ENCODE results near the gene MMP8. TPM values are rescaled to one million over a fixed set of nuclear protein-coding genes. Genes with fewer than 3 reads are reported as not detected.

Gene MMP8, protein sequence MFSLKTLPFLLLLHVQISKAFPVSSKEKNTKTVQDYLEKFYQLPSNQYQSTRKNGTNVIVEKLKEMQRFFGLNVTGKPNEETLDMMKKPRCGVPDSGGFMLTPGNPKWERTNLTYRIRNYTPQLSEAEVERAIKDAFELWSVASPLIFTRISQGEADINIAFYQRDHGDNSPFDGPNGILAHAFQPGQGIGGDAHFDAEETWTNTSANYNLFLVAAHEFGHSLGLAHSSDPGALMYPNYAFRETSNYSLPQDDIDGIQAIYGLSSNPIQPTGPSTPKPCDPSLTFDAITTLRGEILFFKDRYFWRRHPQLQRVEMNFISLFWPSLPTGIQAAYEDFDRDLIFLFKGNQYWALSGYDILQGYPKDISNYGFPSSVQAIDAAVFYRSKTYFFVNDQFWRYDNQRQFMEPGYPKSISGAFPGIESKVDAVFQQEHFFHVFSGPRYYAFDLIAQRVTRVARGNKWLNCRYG
- 1.6 TPM for total RNA-seq

DNA sequence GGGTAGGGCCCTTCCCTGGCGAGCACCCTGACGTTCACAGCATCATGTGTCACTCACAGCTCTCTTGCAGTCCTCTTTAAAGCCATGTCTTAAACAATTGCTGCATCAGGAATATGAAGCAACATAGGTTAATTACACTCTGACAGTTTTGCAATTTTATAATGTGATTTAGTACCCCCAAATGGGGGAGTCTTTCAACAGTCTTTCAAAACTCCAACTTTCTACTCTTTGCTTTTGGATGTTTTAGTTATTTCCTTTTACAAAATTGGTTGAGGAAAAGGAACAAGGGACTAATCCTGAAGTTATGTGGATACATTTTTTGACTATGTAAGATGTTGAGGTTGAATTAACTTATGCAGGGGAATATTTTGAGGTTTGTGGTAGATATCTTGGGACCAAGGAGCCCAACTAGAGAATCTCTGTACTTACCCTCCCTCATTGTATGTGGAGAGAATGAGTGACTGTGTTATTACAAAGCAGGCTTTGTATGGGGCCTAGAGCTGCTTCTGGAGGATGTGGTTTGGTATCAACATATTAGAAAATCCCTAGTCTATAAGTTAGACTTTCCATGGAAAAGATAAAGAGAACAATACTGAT, at the start of gene MMP8:
Gene MMP8 (minus strand): TSS at position 51 of the 597 bp plus-strand sequence. CDS start 99 bp downstream, outside the sequence.
- no peak within 1 kb of the TSS for H3K4me3 ChIP-seq (ENCODE audit: low read length in 3 of 3)
- H3K27ac ChIP-seq (ENCODE audit: low read depth, low read length) = no peak within 1 kb of the TSS
- no peaks in the 10 kb centered on the region for H3K9me3 ChIP-seq (ENCODE audit: control insufficient read depth in 3 of 3, low read length in 3 of 3)
- no peaks in the 10 kb centered on the region for H3K4me1 ChIP-seq (ENCODE audit: control insufficient read depth in 3 of 3, insufficient read depth in 3 of 3, low read length in 3 of 3)
- H3K9ac ChIP-seq (ENCODE audit: low read depth in 1 of 3, low read length in 3 of 3) = no peak within 1 kb of the TSS
- no peaks in the 10 kb centered on the region for H3K27me3 ChIP-seq (ENCODE audit: control insufficient read depth in 3 of 3, insufficient read depth in 3 of 3, low read length in 3 of 3)
- H3K36me3 ChIP-seq (ENCODE audit: control insufficient read depth in 3 of 3, insufficient read depth in 3 of 3, low read length in 3 of 3) = no peaks in the 10 kb centered on the region

DNA sequence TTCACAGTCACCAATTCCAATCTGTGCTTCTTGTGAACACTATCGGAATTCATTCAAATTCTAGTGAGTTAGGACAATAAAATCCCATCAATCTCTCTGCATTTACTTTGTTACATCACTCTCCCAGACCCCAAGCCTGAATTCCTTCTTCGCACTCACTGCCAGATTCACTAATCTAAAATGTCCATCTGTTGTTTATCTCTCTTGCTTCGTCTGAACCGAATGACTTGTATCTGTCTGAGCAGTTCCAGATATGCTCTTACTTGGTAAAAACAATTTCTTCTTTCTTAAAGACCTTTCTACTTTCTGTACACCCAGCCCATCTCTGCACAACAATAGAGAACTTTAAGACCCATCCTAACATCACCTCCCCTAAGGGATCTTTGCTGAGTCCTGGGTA, 48.6 kb upstream of the MMP8 start:
- H3K27ac ChIP-seq (ENCODE audit: low read depth, low read length) = no peak overlapping the region
- no peaks in the 10 kb centered on the region for H3K27me3 ChIP-seq (ENCODE audit: control insufficient read depth in 3 of 3, insufficient read depth in 3 of 3, low read length in 3 of 3)
- no peaks in the 10 kb centered on the region for H3K4me1 ChIP-seq (ENCODE audit: control insufficient read depth in 3 of 3, insufficient read depth in 3 of 3, low read length in 3 of 3)
- no peaks in the 10 kb centered on the region for H3K36me3 ChIP-seq (ENCODE audit: control insufficient read depth in 3 of 3, insufficient read depth in 3 of 3, low read length in 3 of 3)
- H3K4me3 ChIP-seq (ENCODE audit: low read length in 3 of 3) = no peak overlapping the region
- H3K9ac ChIP-seq (ENCODE audit: low read depth in 1 of 3, low read length in 3 of 3) = no peak overlapping the region
- H3K9me3 ChIP-seq (ENCODE audit: control insufficient read depth in 3 of 3, low read length in 3 of 3) = no peaks in the 10 kb centered on the region

DNA sequence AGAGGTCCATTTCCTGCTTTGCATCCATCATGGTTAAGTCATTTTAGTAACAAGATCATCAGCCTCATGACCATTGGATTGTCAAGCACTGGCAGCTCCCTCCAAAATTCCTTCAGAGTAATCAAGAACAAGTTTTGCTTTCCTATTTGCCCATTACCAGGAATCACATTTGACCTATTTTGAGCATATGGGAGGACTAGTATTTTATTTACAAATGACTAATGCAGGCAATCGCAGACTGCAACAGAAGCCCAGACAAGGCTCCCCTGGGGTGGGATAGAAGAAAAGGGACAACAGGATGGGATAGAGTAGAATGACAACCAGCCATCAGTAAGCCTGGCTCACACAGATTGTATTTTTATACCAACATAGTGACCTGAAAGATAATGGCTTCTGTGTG, 46.6 kb upstream of the MMP8 start:
- Histone ChIP-seq H3K4me1 (ENCODE audit: control insufficient read depth in 3 of 3, insufficient read depth in 3 of 3, low read length in 3 of 3) (no peaks in the 10 kb centered on the region), H3K27me3 (ENCODE audit: control insufficient read depth in 3 of 3, insufficient read depth in 3 of 3, low read length in 3 of 3) (peaks cover 0 to 6% (median 0%) of the 10 kb centered on the region in 3 donors), H3K27ac (ENCODE audit: low read depth, low read length) (no peak overlapping the region), H3K9ac (ENCODE audit: low read depth in 1 of 3, low read length in 3 of 3) (no peak overlapping the region), H3K9me3 (ENCODE audit: control insufficient read depth in 3 of 3, low read length in 3 of 3) (no peaks in the 10 kb centered on the region), H3K36me3 (ENCODE audit: control insufficient read depth in 3 of 3, insufficient read depth in 3 of 3, low read length in 3 of 3) (no peaks in the 10 kb centered on the region), H3K4me3 (ENCODE audit: low read length in 3 of 3) (no peak overlapping the region)

DNA sequence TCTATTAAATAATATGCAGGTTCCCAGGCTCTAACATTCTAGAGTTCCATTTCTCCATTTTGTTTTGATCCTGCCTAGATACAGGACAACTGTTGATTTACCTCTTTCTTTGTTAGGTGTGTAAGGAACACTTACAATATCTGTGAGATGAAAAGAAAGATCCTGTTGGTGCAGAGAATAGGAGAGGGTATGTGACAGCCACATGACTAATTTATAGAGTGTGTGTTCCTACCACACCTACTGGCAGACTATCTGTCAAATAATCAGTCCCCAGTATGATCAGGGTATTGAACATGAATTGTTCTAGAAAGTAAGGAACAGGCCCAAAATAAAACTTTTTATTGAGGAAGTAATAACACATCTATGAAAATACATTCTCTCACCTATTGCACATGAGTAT, 45.4 kb upstream of the MMP8 start:
- H3K4me3 ChIP-seq (ENCODE audit: low read length in 3 of 3) = no peak overlapping the region
- H3K36me3 ChIP-seq (ENCODE audit: control insufficient read depth in 3 of 3, insufficient read depth in 3 of 3, low read length in 3 of 3) = no peaks in the 10 kb centered on the region
- no peak overlapping the region for H3K27ac ChIP-seq (ENCODE audit: low read depth, low read length)
- H3K9me3 ChIP-seq (ENCODE audit: control insufficient read depth in 3 of 3, low read length in 3 of 3) = no peaks in the 10 kb centered on the region
- no peaks in the 10 kb centered on the region for H3K4me1 ChIP-seq (ENCODE audit: control insufficient read depth in 3 of 3, insufficient read depth in 3 of 3, low read length in 3 of 3)
- peaks cover 0 to 6% (median 0%) of the 10 kb centered on the region in 3 donors for H3K27me3 ChIP-seq (ENCODE audit: control insufficient read depth in 3 of 3, insufficient read depth in 3 of 3, low read length in 3 of 3)
- no peak overlapping the region for H3K9ac ChIP-seq (ENCODE audit: low read depth in 1 of 3, low read length in 3 of 3)

DNA sequence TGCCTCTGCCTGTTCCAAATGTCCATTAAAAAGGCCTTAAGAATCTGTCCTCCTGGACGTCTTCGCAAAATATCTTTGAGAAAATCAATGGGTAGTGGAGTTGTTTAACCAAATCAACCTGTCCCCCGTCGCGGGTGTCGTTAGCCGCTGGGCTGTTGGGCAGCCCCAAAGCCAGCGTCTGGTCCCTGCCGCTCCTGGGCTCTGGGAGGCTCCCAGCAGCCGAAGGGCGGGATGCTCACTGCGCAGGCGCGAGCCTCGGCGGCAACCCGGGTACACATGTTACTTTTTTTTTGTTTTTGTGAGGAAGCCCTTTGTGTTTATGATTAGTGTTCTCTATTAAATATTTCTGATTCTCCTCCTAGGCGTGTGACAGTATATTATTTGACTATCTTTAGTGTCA, 43.0 kb upstream of the MMP8 start:
- no peak overlapping the region for H3K27ac ChIP-seq (ENCODE audit: low read depth, low read length)
- H3K4me3 ChIP-seq (ENCODE audit: low read length in 3 of 3) = no peak overlapping the region
- H3K4me1 ChIP-seq (ENCODE audit: control insufficient read depth in 3 of 3, insufficient read depth in 3 of 3, low read length in 3 of 3) = no peaks in the 10 kb centered on the region
- no peaks in the 10 kb centered on the region for H3K36me3 ChIP-seq (ENCODE audit: control insufficient read depth in 3 of 3, insufficient read depth in 3 of 3, low read length in 3 of 3)
- no peak overlapping the region for H3K9ac ChIP-seq (ENCODE audit: low read depth in 1 of 3, low read length in 3 of 3)
- no peaks in the 10 kb centered on the region for H3K9me3 ChIP-seq (ENCODE audit: control insufficient read depth in 3 of 3, low read length in 3 of 3)
- peaks cover 0 to 6% (median 0%) of the 10 kb centered on the region in 3 donors for H3K27me3 ChIP-seq (ENCODE audit: control insufficient read depth in 3 of 3, insufficient read depth in 3 of 3, low read length in 3 of 3)

DNA sequence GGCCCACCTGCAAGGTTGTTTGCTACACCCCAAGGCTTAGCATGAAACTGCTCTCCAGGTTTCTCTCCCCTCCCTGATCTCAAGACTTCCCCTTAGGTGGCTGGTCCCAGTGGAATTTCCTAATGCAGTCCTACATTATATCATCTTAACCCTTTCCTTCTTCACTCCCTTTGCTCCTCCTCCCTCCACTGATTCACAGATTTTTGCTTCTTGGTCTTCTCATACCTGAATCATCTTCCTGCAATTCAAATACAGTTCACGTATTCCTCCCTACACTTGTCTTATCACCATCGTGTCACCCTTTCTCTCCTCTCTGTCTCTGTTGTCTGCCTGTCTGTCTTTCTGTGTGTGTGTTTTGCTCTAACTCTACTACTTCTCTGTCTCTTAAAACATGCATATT, 38.7 kb upstream of the MMP8 start:
- H3K27me3 ChIP-seq (ENCODE audit: control insufficient read depth in 3 of 3, insufficient read depth in 3 of 3, low read length in 3 of 3) = peaks cover 0 to 6% (median 0%) of the 10 kb centered on the region in 3 donors
- H3K4me1 ChIP-seq (ENCODE audit: control insufficient read depth in 3 of 3, insufficient read depth in 3 of 3, low read length in 3 of 3) = no peaks in the 10 kb centered on the region
- no peak overlapping the region for H3K4me3 ChIP-seq (ENCODE audit: low read length in 3 of 3)
- H3K27ac ChIP-seq (ENCODE audit: low read depth, low read length) = no peak overlapping the region
- H3K9me3 ChIP-seq (ENCODE audit: control insufficient read depth in 3 of 3, low read length in 3 of 3) = no peaks in the 10 kb centered on the region
- H3K36me3 ChIP-seq (ENCODE audit: control insufficient read depth in 3 of 3, insufficient read depth in 3 of 3, low read length in 3 of 3) = no peaks in the 10 kb centered on the region
- no peak overlapping the region for H3K9ac ChIP-seq (ENCODE audit: low read depth in 1 of 3, low read length in 3 of 3)

DNA sequence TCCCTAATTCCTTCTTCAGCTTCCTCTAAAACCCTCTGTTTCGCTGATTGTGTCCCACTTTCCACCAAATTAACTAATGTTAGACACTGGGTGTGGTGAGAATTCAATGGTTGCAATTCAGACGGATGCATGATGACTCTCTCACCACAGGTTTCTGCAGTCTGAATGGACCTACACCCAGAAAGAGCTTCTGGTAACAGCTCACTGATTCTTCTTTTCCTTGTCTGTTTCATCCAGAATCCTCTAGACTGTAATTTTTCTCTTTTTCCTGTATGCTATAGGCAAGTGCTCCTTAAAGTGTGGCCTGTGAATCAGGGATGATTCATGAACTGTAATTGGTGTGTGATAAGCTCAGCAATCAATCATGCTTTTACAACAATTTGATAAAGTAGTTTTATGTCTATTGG, 37.6 kb upstream of the MMP8 start:
- H3K27me3 ChIP-seq (ENCODE audit: control insufficient read depth in 3 of 3, insufficient read depth in 3 of 3, low read length in 3 of 3) = peaks cover 0 to 3% (median 0%) of the 10 kb centered on the region in 3 donors
- no peaks in the 10 kb centered on the region for H3K4me1 ChIP-seq (ENCODE audit: control insufficient read depth in 3 of 3, insufficient read depth in 3 of 3, low read length in 3 of 3)
- H3K9me3 ChIP-seq (ENCODE audit: control insufficient read depth in 3 of 3, low read length in 3 of 3) = no peaks in the 10 kb centered on the region
- H3K9ac ChIP-seq (ENCODE audit: low read depth in 1 of 3, low read length in 3 of 3) = no peak overlapping the region
- H3K4me3 ChIP-seq (ENCODE audit: low read length in 3 of 3) = no peak overlapping the region
- H3K27ac ChIP-seq (ENCODE audit: low read depth, low read length) = no peak overlapping the region
- H3K36me3 ChIP-seq (ENCODE audit: control insufficient read depth in 3 of 3, insufficient read depth in 3 of 3, low read length in 3 of 3) = no peaks in the 10 kb centered on the region

DNA sequence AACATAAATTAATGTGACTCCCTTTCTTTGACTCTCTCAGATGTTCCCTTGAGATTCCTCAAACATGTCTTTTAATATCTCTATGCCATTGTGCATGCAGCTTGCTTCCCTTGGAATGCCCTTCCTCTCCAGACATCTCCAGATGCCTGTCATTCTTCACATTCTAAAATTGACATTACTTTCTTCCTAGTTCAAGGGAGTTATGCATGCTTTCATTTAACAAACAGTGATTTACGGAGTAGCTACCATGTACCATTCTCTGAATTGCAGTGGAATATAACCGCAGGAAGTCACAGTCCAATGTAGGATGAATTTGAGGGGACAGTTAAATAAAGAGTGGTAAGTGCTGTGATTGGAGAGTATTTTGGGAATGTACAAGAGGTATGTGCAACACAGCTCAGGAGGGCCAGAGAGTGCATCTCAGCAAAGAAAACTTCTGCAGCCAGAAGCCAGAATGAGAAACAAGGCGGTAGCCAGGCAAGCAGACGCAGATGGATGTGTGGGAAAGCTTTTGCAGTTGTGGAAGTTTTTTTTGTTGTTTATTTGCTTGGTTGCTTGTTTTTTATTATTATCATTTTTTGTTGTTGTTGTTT, 37.0 kb upstream of the MMP8 start:
- Histone ChIP-seq H3K27ac (ENCODE audit: low read depth, low read length) (no peak overlapping the region), H3K36me3 (ENCODE audit: control insufficient read depth in 3 of 3, insufficient read depth in 3 of 3, low read length in 3 of 3) (no peaks in the 10 kb centered on the region), H3K9ac (ENCODE audit: low read depth in 1 of 3, low read length in 3 of 3) (no peak overlapping the region), H3K4me3 (ENCODE audit: low read length in 3 of 3) (no peak overlapping the region), H3K27me3 (ENCODE audit: control insufficient read depth in 3 of 3, insufficient read depth in 3 of 3, low read length in 3 of 3) (no peaks in the 10 kb centered on the region), H3K4me1 (ENCODE audit: control insufficient read depth in 3 of 3, insufficient read depth in 3 of 3, low read length in 3 of 3) (no peaks in the 10 kb centered on the region), H3K9me3 (ENCODE audit: control insufficient read depth in 3 of 3, low read length in 3 of 3) (no peaks in the 10 kb centered on the region)

DNA sequence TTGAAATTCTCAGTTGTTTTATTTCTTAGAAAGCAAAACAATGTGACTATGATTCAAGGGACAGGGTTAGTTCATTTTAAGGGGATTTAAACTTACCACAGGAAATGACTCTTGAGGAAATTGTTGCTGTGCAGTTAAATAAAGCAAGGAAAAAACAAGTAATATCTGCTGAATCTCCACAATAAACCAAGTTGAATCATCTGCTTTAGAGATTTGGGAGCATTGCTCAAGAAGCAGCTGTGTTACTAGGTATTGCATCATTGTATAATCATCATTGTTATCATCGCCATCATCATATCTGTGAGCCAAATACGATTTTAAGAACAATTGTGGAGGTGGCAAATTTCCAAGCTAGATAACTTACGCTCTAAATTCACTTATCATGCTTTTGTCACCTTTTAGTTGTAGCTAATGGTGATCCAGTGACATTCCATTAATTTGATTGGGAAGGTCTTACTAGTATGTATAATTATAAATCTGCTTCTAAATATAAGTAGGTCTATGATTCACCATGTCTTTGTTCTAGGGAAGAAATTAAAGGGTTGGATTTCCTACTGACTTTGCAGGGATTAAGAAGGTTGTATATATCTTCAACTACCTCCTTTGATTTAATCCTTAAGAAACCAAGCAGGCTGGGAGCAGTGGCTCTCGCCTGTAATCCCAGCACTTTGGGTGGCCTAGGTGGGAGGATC, 35.7 kb upstream of the MMP8 start:
- Histone ChIP-seq H3K4me1 (ENCODE audit: control insufficient read depth in 3 of 3, insufficient read depth in 3 of 3, low read length in 3 of 3) (no peaks in the 10 kb centered on the region), H3K27ac (ENCODE audit: low read depth, low read length) (no peak overlapping the region), H3K4me3 (ENCODE audit: low read length in 3 of 3) (no peak overlapping the region), H3K9me3 (ENCODE audit: control insufficient read depth in 3 of 3, low read length in 3 of 3) (no peaks in the 10 kb centered on the region), H3K9ac (ENCODE audit: low read depth in 1 of 3, low read length in 3 of 3) (no peak overlapping the region), H3K36me3 (ENCODE audit: control insufficient read depth in 3 of 3, insufficient read depth in 3 of 3, low read length in 3 of 3) (no peaks in the 10 kb centered on the region), H3K27me3 (ENCODE audit: control insufficient read depth in 3 of 3, insufficient read depth in 3 of 3, low read length in 3 of 3) (no peaks in the 10 kb centered on the region)
